ENCODE data around the gene NFIC. TPM values are rescaled to one million over a fixed set of nuclear protein-coding genes. Genes with fewer than 3 reads are reported as not detected.
"Not testable (repeated sequence)": the region's sequence is repeated elsewhere in the genome, so short reads cannot be mapped to it uniquely, and the experiment has no call there.

NFIC gene
- total RNA-seq, 1 experiment from 2014 or later, result 0.82 TPM

- Histone ChIP-seq H3K4me2 (ENCODE audit: low read depth, low read length, poor library complexity, severe bottlenecking) (peak overlapping the region; percentile 73), H3K9me3 (ENCODE audit: low read length) (no peaks in the 10 kb centered on the region), H3K9ac (ENCODE audit: low read length) (peak overlapping the region; percentile 97), H3K27ac (ENCODE audit: low read length) (peak overlapping the region; percentile 57), H3K9me2 (replicated peaks; ENCODE audit: insufficient read depth, low read length) (no peaks in the 10 kb centered on the region), H4K20me1 (ENCODE audit: insufficient read depth, low read depth, low read length) (peaks cover 14% of the 10 kb centered on the region; the same call in 1 of the 2 replicates), H3K27me3 (ENCODE audit: low read length) (no peaks in the 10 kb centered on the region), H3K4me1 (ENCODE audit: low read length) (peaks cover 19% of the 10 kb centered on the region), H3K79me2 (ENCODE audit: low read length) (peaks cover 58% of the 10 kb centered on the region), H3K36me3 (ENCODE audit: insufficient read depth, low read length) (no peaks in the 10 kb centered on the region), H2AFZ (ENCODE audit: low read length) (no peak overlapping the region), H3K4me3 (ENCODE audit: low read length) (peak overlapping the region; percentile 88)
- peak; percentile 64 for DNase-seq
These were observed 140.3 kb downstream of the NFIC start for GRCh38 chr19:3506384-3507340.

- peak overlapping the region; percentile 88 for H3K4me3 ChIP-seq (ENCODE audit: low read length)
- H3K9ac ChIP-seq (ENCODE audit: low read length), result peak overlapping the region; percentile 97
- H3K9me3 ChIP-seq (ENCODE audit: low read length), result no peaks in the 10 kb centered on the region
- DNase-seq, result no peak
- H3K4me2 ChIP-seq (ENCODE audit: low read depth, low read length, poor library complexity, severe bottlenecking), result peak overlapping the region; percentile 73
- H3K27ac ChIP-seq (ENCODE audit: low read length), result no peak overlapping the region
- H3K36me3 ChIP-seq (ENCODE audit: insufficient read depth, low read length), result no peaks in the 10 kb centered on the region
- H3K9me2 ChIP-seq (replicated peaks; ENCODE audit: insufficient read depth, low read length), result no peaks in the 10 kb centered on the region
- peaks cover 19% of the 10 kb centered on the region for H3K4me1 ChIP-seq (ENCODE audit: low read length)
- peaks cover 67% of the 10 kb centered on the region for H3K79me2 ChIP-seq (ENCODE audit: low read length)
- no peaks in the 10 kb centered on the region for H3K27me3 ChIP-seq (ENCODE audit: low read length)
- peaks cover 19% of the 10 kb centered on the region; the same call in 1 of the 2 replicates for H4K20me1 ChIP-seq (ENCODE audit: insufficient read depth, low read depth, low read length)
- no peak overlapping the region for H2AFZ ChIP-seq (ENCODE audit: low read length)
These were observed 141.2 kb downstream of the NFIC start for GRCh38 chr19:3507371-3508120.

- not testable (repeated sequence) for H2AFZ ChIP-seq (ENCODE audit: low read length); H3K9me2 ChIP-seq (replicated peaks; ENCODE audit: insufficient read depth, low read length); H3K4me2 ChIP-seq (ENCODE audit: low read depth, low read length, poor library complexity, severe bottlenecking); H3K9ac ChIP-seq (ENCODE audit: low read length); H3K4me3 ChIP-seq (ENCODE audit: low read length); H3K9me3 ChIP-seq (ENCODE audit: low read length); H3K27ac ChIP-seq (ENCODE audit: low read length); H3K27me3 ChIP-seq (ENCODE audit: low read length); H3K36me3 ChIP-seq (ENCODE audit: insufficient read depth, low read length)
- H4K20me1 ChIP-seq (ENCODE audit: insufficient read depth, low read depth, low read length), result peaks cover 19% of the 10 kb centered on the region; the same call in 1 of the 2 replicates
- peak; percentile 47 for DNase-seq
- H3K79me2 ChIP-seq (ENCODE audit: low read length), result peaks cover 73% of the 10 kb centered on the region
- H3K4me1 ChIP-seq (ENCODE audit: low read length), result peaks cover 19% of the 10 kb centered on the region
These were observed 141.8 kb downstream of the NFIC start for GRCh38 chr19:3508121-3508661.

- H3K4me2 ChIP-seq (ENCODE audit: low read depth, low read length, poor library complexity, severe bottlenecking), result no peak overlapping the region
- no peak overlapping the region for H3K4me3 ChIP-seq (ENCODE audit: low read length)
- H3K9me2 ChIP-seq (replicated peaks; ENCODE audit: insufficient read depth, low read length), result no peaks in the 10 kb centered on the region
- no peak overlapping the region for H3K27ac ChIP-seq (ENCODE audit: low read length)
- H4K20me1 ChIP-seq (ENCODE audit: insufficient read depth, low read depth, low read length), result peaks cover 19% of the 10 kb centered on the region; the same call in 1 of the 2 replicates
- no peaks in the 10 kb centered on the region for H3K36me3 ChIP-seq (ENCODE audit: insufficient read depth, low read length)
- H3K9ac ChIP-seq (ENCODE audit: low read length), result no peak overlapping the region
- H3K27me3 ChIP-seq (ENCODE audit: low read length), result no peaks in the 10 kb centered on the region
- no peak overlapping the region for H2AFZ ChIP-seq (ENCODE audit: low read length)
- no peaks in the 10 kb centered on the region for H3K9me3 ChIP-seq (ENCODE audit: low read length)
- H3K79me2 ChIP-seq (ENCODE audit: low read length), result peaks cover 81% of the 10 kb centered on the region
- peaks cover 19% of the 10 kb centered on the region for H3K4me1 ChIP-seq (ENCODE audit: low read length)
- DNase-seq, result no peak
These were observed 142.6 kb downstream of the NFIC start for GRCh38 chr19:3508771-3509535.

- no peak overlapping the region for H3K27ac ChIP-seq (ENCODE audit: low read length)
- no peak for DNase-seq
- no peaks in the 10 kb centered on the region for H3K27me3 ChIP-seq (ENCODE audit: low read length)
- no peaks in the 10 kb centered on the region for H3K9me3 ChIP-seq (ENCODE audit: low read length)
- no peak overlapping the region for H3K9ac ChIP-seq (ENCODE audit: low read length)
- H3K36me3 ChIP-seq (ENCODE audit: insufficient read depth, low read length), result no peaks in the 10 kb centered on the region
- no peaks in the 10 kb centered on the region for H3K9me2 ChIP-seq (replicated peaks; ENCODE audit: insufficient read depth, low read length)
- H2AFZ ChIP-seq (ENCODE audit: low read length), result no peak overlapping the region
- peaks cover 19% of the 10 kb centered on the region for H3K4me1 ChIP-seq (ENCODE audit: low read length)
- no peak overlapping the region for H3K4me3 ChIP-seq (ENCODE audit: low read length)
- peaks cover 87% of the 10 kb centered on the region for H3K79me2 ChIP-seq (ENCODE audit: low read length)
- H4K20me1 ChIP-seq (ENCODE audit: insufficient read depth, low read depth, low read length), result peaks cover 19% of the 10 kb centered on the region; the same call in 1 of the 2 replicates
- no peak overlapping the region for H3K4me2 ChIP-seq (ENCODE audit: low read depth, low read length, poor library complexity, severe bottlenecking)
These were observed 143.2 kb downstream of the NFIC start for GRCh38 chr19:3509566-3509989.

- no peaks in the 10 kb centered on the region for H3K27me3 ChIP-seq (ENCODE audit: low read length)
- H3K36me3 ChIP-seq (ENCODE audit: insufficient read depth, low read length), result no peaks in the 10 kb centered on the region
- no peaks in the 10 kb centered on the region for H3K9me3 ChIP-seq (ENCODE audit: low read length)
- peaks cover 10% of the 10 kb centered on the region for H3K4me1 ChIP-seq (ENCODE audit: low read length)
- peaks cover 93% of the 10 kb centered on the region for H3K79me2 ChIP-seq (ENCODE audit: low read length)
- H3K9me2 ChIP-seq (replicated peaks; ENCODE audit: insufficient read depth, low read length), result no peaks in the 10 kb centered on the region
- H3K27ac ChIP-seq (ENCODE audit: low read length), result no peak overlapping the region
- H3K4me2 ChIP-seq (ENCODE audit: low read depth, low read length, poor library complexity, severe bottlenecking), result no peak overlapping the region
- no peak overlapping the region for H3K4me3 ChIP-seq (ENCODE audit: low read length)
- H3K9ac ChIP-seq (ENCODE audit: low read length), result no peak overlapping the region
- DNase-seq, result no peak
- H4K20me1 ChIP-seq (ENCODE audit: insufficient read depth, low read depth, low read length), result peaks cover 25% of the 10 kb centered on the region; the same call in 1 of the 2 replicates
- no peak overlapping the region for H2AFZ ChIP-seq (ENCODE audit: low read length)
These were observed 144.3 kb downstream of the NFIC start for GRCh38 chr19:3510727-3511126.

GRCh38 chr19:3511506-3512251 lies 145.3 kb downstream of the NFIC start:
- H3K4me1 ChIP-seq (ENCODE audit: low read length), result peaks cover 20% of the 10 kb centered on the region
- H3K27ac ChIP-seq (ENCODE audit: low read length), result no peak overlapping the region
- peaks cover 33% of the 10 kb centered on the region; the same call in 1 of the 2 replicates for H4K20me1 ChIP-seq (ENCODE audit: insufficient read depth, low read depth, low read length)
- no peaks in the 10 kb centered on the region for H3K9me3 ChIP-seq (ENCODE audit: low read length)
- H3K4me3 ChIP-seq (ENCODE audit: low read length), result no peak overlapping the region
- H3K36me3 ChIP-seq (ENCODE audit: insufficient read depth, low read length), result no peaks in the 10 kb centered on the region
- no peak overlapping the region for H3K9ac ChIP-seq (ENCODE audit: low read length)
- no peak overlapping the region for H3K4me2 ChIP-seq (ENCODE audit: low read depth, low read length, poor library complexity, severe bottlenecking)
- no peak overlapping the region for H2AFZ ChIP-seq (ENCODE audit: low read length)
- no peak for DNase-seq
- H3K9me2 ChIP-seq (replicated peaks; ENCODE audit: insufficient read depth, low read length), result no peaks in the 10 kb centered on the region
- H3K27me3 ChIP-seq (ENCODE audit: low read length), result no peaks in the 10 kb centered on the region
- peaks cover 98% of the 10 kb centered on the region for H3K79me2 ChIP-seq (ENCODE audit: low read length)
